Stimulated activated CD8-positive, alpha-beta memory T cell treated with anti-CD3 and anti-CD28 coated beads, Interleukin-15, amount 100 ng/mL, for 4 hours (primary cell): ENCODE data around the gene BLOC1S3.

Experiments
- DNase-seq, 2 donors: peaks; one replicate each; pipeline ENCODE4 v3.0.0-alpha.2; 2020; ENCODE audit warnings: low read depth in 2 of 2

BLOC1S3 gene

GRCh38 chr19:45182758-45183157, 4.2 kb downstream of the BLOC1S3 start:
- no peak for DNase-seq

- no peak for DNase-seq
Measured at GRCh38 chr19:45184115-45184514, 5.5 kb downstream of the BLOC1S3 start.

DNA sequence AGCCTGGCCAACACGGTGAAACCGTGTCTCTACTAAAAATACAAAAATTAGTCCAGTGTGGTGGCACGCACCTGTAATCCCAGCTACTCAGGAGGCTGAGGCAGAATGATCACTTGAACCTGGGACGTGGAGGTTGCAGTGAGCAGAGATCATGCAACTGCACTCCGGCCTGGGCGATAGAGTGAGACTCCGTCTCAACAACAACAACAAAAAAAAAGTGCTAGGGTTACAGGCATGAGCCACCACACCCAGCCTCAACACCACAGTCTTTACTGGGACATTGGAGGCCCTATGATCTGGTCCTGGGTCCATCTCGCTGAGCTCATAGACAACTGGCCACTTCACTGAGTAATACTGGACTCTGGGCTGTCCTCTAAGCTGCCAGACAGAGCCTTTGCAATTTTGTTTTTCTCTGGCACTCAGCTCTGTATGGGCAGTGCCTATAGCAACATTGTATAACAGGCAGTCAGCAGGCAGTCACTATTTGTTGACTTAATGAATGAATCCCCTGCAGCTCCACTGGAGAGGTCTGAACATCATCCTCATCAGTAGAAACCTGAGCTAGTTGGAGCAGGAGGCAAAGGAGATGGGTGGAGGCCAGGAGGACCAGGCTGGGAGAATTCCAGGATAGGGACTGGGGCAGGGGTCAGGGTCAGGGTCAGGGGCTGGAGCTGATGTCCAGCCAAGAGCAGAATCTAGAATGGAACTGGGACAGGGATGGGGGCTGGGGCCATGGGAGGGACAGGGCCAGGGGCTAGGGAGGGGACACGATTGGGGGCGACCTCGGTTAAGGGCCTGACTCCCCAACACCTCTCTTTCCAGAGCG, 8.1 kb downstream of the BLOC1S3 start:
- DNase-seq, result no peak

- DNase-seq, result no peak
Measured at GRCh38 chr19:45187421-45188100, 9.0 kb downstream of the BLOC1S3 start.

GRCh38 chr19:45189971-45190370, 11.4 kb downstream of the BLOC1S3 start:
- DNase-seq, result no peak

- DNase-seq, result no peak
Measured at GRCh38 chr19:45191375-45191774, 12.8 kb downstream of the BLOC1S3 start.

- DNase-seq, result no peak
Measured at GRCh38 chr19:45195764-45196163, 17.2 kb downstream of the BLOC1S3 start.

- DNase-seq, result no peak
Measured at GRCh38 chr19:45200568-45200967, 22.0 kb downstream of the BLOC1S3 start.

DNA sequence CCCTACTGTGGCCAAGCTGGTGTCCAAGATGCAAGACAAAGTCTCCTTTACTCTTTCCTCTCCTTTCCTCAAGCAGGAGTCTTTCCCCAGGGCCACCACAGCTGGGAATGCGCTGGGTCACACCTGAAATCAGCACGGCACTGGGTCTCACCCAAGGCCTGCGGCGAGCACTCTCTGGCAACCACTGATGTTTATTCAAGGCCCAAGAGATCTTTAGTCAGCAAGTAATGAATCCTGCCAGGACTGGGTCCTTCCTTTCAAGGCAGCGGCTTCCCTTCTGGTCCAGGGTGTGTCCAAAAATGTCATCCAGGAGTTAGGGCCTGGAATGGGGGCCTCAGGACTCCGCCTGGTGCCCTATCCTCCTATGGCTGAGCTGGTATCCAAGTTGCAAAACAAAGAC, 24.1 kb downstream of the BLOC1S3 start:
- no peak for DNase-seq

DNA sequence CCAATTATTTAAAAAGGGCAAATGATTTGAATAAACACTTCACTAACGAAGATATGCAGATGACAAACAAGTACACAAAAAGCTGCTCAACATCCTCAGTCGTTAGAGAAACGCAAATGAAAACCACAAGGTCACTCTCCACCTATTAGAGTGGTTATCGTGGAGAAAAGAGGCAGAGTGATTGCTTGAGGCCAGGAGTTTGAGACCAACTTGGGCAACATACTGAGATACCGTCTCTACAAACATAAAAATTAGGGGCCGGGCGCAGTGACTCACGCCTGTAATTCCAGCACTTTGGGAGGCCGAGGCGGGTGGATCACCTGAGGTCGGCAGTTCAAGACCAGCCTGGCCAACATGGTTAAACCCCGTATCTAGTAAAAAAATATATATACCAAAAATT, 27.2 kb downstream of the BLOC1S3 start:
- DNase-seq, result no peak

DNA sequence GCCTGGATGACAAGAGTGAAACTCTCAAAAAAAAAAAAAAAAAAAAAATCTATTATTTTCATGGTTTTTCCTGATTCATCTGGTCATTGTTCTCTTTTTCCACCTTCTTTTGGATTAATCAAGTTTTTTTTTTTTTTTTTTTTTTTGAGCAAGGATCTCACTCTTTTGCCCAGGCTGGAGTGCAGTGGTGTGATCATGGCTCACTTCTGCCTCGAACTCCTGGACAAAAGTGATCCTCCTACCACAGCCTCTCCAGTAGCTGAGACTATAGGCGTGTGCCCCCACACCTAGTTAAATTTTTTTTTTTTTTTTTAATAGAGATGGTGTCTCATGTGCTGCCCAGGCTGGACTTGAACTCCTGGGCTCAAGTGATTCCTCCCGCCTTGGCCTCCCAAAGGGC, 27.7 kb downstream of the BLOC1S3 start:
- no peak for DNase-seq

GRCh38 chr19:45211751-45212381, 33.3 kb downstream of the BLOC1S3 start:
- no peak for DNase-seq

DNA sequence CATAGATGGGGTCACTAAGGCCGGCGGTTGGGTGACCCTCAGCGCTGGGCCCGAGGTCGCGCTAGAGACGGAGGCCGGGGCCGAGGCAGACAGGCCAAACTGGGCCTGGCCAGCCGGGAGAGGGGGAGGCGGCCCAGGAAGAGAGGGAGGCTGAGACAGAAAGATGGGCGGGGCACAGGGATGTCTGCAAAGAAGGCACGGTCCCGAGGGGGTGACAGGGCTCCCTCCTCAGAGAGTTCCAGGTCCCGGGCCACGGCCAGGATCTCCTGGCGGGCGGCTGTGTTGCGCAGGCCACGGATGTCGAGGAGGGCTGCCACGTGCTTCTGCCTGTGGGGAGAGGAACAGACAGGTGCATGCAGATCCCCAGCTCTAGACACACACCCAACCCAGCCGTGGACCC, 34.4 kb downstream of the BLOC1S3 start:
- no peak for DNase-seq

- no peak for DNase-seq
Measured at GRCh38 chr19:45215391-45216191, 37.0 kb downstream of the BLOC1S3 start.

DNA sequence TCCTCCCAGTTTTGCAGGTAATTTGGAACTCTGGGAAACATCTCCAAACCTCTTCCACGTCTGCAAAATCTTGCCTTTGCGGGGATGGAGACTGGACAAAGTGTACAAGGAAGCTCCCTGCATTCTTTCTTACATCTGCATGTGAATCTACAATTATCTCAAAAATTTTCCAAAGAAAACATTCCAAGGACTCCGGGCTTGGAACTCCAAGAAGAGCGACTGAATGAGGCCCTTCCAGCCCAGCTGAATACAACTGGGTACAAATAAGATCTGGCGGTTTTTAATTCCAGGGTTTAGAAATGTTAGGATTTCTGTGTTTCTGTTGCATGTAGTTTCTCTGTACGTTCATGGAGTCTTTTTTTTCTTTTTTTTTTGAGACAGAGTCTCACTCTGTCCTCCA, 38.1 kb downstream of the BLOC1S3 start:
- no peak for DNase-seq

DNA sequence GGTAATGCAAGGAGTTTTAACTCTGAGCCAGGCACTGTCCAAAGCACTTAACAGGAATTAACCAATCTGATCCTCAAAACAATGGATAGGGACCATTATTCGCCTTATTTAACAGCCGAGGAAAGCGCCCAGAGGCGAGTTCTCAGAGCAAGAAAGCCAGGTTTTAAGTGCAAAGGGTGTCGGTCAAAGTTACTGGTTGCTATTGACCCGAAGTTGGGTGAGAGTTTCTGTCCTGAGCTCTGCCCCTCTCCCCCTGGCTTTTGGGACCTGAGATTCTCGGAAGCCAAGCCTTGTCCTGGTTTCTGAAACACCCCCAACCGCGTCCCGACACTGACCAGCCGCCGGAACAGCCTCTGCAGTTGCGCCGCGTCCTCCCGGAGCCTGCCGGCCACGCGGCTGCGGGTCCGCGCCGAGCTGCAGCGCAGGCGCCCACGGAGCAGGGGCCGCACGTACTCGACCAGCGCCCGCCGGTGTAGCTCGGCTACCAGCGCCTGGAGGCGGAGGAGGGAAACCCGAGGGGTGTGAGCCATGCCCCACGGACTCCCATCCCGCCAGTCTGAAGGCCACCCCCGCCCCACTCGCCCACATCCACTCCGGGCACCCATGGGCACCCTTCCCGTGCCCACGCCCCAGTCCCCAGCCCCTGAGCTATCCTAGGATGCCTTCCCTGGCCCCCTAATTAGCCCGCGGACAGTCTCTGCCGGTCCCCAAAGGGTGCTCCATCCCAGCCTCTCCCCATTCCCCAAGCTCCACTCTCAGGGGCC, 38.8 kb downstream of the BLOC1S3 start:
- DNase-seq, result no peak

DNA sequence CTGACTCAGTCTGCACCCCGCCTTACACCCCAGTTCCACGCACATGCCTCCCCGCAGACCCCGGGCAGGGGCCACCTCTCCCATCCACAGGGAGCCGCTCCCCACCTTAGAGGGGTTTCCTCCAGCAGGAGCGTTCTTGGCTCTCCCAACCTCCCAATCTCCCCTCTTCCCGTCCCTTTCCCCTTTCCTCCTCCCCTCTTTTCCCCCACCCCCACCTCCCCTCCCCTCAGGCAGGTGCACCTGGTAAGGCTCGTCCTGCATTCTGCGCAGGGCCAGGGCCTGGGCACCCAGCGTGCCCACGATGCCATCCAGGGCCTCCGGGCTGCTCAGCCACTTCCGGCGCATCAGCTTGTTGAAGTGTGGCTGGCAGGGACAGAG, 39.4 kb downstream of the BLOC1S3 start:
- no peak for DNase-seq

DNA sequence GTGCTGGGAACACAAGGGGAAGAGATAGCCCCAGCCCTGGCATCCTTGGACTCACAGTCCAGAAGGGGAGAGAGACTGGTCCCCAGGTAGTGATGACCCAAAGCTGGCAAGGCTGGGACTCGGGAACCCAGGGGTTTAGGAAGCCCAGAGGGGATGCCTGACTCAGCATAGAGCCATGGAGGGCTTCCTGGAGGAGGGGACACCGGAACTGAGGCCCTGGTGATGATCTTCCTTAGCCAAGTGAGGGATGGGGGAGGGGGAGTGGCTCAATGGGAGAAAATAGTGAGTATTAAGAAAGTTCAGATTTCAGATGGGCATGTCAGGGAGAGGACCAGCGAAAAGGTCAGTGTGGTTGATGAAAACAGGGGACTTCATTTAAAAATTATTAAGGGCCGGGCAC, 39.8 kb downstream of the BLOC1S3 start:
- no peak for DNase-seq

- no peak for DNase-seq
Measured at GRCh38 chr19:45218911-45219743, 40.5 kb downstream of the BLOC1S3 start.

- DNase-seq, result no peak
Measured at GRCh38 chr19:45222724-45223123, 44.1 kb downstream of the BLOC1S3 start.
